Embryonic facial prominence (tissue), 1 donor: Measurements from ENCODE around the gene POLDIP2.
"Not testable (repeated sequence)": the region's sequence is repeated elsewhere in the genome, so short reads cannot be mapped to it uniquely, and the experiment has no call there.

Experiments
- DNase-seq: peaks from one replicate; pipeline ENCODE4 v3.0.0-alpha.2; 2016; ENCODE audit errors: extremely low spot score

POLDIP2 gene

DNA sequence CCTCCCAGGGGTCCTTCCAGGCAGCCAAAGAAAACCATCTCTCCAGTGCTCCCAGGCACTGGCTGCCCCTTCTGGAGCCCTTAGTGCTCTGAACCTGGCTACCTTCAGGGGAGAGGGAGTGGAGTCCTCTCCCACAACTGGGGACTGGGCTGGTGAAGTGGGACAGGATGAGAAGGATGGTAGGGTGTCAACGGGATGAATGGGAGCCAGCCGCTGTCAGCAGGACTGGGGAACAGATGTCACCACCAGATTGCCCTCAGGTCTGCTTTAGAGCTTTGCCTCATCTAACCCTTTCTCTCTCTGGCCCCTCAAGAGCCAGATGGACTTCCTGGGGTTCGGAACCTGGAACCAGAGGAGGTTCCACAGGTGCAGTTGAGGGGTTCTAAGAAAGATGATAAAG, 8.2 kb upstream of the POLDIP2 start:
- no peak for DNase-seq

DNA sequence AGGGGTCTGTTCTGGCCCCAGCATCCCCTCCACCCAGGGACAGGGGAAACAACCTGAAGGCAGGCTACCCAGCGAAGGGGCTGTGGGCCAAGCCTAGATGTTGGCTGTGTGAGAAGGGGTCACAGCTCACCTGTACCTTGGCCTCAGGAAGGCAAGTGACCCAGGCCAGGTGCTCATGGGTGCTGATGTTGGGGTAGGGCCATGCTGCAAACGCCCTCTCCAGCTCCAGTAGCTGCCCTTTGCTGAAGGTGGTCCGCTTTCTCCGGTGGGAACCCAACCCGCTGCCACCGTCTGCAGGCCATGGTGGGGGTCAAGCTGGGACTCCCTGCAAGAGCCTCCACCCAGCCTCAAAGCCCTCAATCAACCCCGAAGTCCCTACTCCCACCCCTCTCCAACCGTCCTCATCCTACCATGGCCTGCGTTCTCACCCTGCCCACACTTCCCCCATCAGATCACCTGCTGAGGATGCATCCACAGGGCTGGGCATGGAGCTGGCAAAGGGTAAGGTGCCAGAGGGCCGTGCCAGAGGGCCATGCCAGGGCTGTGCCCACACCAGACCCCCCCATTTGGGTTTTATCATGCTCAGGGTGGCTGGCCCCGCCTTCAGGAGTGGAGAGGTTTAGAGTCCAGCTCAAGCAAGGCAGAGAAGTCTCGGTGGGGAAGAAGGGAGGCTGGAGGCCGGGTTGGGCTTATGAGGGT, 7.5 kb upstream of the POLDIP2 start, which contains the start of gene SEBOX:
Gene SEBOX, minus strand, starts transcription at position 535 of the 699 bp plus-strand sequence. Its CDS starts 48 bp downstream, at position 487.
- no peak for DNase-seq

DNA sequence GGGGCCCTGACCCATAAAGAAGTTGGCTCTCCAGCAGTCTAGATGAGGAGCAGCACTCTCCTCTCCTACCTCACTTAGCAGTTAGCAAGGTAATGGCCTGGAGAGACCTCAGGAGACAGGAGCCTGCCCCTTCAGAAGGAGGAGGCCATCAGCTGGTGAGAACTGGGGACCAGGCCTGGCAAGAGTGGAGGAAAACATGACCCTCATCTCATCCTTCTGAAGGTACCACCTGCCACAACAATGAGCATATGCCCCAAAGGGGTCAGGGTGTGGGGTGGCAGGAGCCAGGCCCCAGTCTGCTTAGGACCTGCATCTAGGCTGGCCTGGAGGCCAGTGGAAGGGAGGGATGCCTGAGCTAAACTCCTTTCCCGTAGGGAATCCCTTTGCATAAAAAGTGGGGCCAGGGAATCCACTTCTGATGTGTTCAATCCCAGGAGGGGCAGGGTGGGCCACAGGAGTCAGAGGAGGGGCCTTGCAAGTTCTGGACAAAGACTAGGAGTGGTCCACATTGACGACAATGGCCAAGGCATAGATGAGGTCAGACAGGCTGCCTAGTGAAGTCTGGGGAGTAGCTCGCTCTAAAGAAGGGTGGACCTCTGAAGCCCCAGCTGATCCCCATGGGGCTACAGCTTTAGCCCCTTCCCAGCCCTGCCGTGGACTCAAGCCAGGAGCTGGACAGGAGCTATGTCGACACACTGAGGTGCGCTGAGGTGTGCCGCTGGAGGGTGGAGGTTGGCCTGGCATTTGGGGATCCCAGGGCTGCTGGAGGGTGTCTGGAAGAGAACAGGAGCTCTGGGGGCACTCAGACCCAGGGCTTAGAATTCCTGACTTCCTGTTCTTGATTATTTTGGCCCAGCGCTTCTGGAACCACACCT, 6.7 kb upstream of the POLDIP2 start:
- no peak for DNase-seq

DNA sequence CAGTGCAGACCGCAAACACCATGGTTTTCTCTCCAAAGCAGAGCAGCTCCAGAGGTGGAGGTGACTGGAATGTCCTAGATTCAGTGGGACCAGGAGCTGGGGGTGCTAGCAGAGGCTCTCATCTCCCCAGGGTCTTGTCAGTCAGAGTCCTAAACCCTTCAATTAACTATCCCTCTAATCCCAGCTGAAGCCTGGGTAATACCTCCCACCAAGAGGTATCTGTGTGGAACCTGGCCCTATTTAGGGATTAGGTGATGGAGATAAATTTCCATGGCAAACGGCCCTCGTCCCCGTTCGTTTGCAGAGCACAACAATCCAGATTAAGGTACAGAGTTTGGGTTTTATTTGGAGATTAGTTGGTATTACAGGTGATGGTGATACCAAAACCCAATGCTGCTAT, 5.9 kb upstream of the POLDIP2 start:
- DNase-seq, result no peak

DNA sequence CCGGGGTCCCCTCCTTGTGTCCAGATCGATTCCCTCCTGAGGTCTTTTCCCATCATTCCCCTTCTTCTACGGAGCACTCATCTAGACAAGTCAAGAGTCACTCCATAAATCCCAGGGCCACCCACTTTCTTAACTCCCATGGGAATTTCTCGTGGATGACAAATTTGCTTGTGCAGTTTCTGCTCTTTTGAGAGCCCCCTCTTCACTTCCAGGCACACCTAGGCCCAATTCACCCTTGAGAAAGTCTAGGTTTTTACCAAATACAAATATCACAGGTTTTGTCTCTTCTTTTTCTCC, 522 bp upstream of the POLDIP2 start:
- DNase-seq, result no peak

DNA sequence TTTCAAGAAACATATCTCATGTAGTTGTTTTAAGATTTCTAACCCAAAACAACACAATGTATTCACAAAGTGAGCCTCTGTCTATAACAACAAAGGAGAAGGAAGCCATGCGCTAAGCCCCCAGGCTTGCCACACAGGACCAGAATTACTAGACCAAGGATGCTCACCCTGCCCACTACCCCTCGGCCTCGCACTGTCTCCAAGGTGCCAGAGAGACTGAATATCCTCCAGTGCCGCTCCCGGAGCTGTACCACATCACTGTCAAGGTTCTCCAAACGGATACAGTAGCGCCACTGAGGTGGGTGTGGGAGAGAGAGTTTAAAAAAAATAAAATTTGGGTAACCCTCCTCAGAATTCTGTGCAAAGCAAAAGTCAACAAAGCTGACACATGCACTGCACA, 7.1 kb downstream of the POLDIP2 start:
- DNase-seq, result no peak

DNA sequence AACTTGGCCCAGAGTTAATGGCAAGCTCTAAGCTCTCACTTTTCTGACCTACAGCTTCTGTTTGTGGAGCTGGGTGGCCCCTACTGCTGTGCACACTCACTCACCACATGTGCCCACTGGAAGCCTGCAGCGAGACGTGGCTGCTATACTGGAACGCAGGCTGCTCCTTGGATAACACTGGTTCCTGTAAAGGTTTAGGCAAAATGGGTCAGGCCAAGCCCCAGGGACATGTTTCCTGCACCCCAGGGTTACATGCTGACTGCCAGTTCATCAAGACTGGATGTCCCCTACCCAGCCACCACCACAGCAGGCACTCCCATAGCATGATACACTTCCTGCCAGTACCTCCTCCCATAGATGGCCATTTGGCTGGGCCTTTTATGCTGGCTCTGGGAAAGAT, 8.3 kb downstream of the POLDIP2 start:
- no peak for DNase-seq

DNA sequence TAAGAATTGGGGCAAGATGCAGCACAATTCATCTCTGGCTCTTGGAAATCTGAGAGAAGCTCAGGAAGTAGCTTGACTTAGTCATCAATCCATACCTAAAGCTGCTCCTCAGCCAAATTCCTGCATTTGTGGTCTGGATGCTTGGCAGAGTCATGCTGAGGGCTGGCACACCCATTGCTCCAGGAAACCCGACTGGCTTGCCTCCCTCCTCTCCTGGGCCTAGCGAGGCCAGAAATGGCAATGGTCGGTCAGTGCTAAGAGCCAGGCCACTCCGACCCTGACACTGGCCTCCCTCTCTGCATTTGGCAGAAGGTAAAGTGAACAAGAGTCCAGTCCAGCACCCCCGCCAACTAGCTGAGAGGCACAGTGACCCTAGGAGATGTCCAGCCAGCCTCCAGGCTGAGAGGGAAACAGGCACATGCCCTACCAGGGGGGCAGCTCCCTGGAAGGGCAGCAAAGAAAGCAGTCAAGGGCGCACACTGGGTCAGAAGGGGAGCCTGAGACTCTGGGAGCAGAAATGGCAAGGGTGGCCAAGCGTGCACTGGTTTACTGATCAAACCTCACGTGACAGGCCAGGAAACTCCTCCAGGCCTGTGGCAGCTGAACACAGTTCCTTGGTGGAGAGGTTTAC, 10.0 kb downstream of the POLDIP2 start:
- no peak for DNase-seq

DNA sequence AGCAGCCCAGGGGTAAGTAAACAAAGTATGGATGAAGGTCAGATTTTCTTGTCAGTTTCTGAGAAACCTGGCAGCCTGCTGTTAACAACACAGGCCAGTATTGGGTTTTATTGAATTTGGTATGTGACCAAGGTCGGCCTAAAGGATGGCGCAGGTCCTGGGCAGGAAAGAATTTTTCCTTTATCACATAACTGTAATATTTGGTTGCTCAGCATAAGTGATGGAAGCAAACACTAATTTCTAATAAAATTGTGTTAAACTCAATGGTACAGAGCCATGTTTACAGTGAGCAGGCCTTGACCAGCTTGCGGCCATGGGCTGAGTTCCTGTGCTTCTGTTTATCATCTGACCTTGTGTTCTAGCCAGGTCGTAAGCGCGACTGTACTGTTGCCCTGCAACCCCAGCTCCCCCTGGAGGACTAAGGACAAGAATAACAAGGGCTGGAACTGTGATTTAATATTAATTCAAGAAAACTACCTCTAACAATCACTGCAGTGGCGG, 10.5 kb downstream of the POLDIP2 start:
- DNase-seq, result no peak

DNA sequence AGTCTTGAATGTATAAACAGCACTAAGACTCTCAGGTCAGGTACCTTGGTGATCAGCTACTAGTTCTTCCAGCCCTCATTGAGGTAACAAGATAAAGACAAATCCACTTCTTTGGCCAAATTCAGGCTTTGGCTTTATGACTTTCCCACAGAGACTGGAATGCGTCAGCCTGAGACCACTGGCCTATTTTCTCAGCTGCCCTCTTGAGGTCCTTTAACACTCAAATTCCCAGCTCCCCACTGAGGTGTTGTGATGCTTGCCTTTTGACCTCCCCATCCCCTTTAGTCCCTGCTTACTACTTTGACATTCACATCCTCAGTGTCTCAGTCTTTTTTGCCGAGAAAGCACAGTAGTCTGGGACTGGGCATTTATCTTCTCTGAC, 11.1 kb downstream of the POLDIP2 start:
- no peak for DNase-seq

DNA sequence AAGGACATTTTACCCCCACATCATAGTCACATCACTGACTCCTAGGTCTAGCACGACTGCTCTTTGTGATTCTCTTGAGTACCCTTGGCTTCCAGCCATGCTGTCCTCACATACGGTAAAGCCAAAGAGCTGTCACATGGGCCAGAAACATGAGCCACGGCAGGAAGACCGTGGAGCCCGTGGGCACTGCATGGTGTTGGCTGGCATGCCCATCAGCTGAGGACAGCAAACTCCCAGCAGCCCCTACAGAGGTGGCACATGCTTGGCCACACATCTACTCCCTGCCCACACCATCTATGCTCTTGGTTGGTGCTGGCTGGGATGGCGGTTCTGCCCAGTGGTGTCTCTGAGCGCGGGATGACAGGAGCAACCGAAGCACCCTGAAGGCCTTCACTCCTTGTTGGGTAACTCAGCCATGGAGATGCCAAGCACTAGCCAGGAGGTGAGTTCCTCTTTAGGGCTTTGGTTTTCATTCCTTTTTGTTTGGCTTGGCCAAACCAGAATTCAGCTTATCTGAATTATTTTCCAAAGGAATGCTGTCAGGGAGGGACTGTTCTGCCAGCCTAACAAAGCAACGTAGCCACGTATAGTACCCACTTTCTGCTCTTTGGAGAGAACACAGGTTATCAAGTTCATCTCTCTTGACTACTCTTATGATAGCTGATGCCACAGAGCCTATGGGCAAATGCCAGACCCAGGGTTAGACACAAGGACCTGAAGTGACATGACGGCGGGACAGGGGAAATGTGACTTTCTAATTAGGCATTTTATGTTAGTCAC, 11.7 kb downstream of the POLDIP2 start:
- DNase-seq, result no peak

DNA sequence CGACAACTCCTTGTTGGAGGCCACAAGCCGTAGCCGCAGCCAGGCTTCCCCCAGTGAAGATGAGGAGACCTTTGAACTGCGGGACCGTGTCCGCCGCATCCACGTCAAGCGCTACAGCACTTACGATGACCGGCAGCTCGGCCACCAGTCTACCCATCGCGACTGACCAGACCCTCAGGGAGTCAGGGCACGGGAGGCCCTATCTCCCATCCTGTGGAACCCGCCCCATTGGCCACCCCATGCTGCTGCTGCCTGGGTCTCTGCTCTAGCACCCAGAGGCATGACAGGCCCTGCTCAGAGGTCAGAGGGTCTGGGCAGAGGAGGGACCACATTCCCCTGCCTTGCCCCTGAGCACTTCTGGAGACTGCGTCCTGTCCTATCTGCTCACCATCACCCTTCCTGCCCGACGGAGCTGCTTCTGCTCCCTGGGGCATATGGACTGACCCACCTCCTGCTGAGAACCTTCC, 12.9 kb downstream of the POLDIP2 start:
- DNase-seq, result no peak

DNA sequence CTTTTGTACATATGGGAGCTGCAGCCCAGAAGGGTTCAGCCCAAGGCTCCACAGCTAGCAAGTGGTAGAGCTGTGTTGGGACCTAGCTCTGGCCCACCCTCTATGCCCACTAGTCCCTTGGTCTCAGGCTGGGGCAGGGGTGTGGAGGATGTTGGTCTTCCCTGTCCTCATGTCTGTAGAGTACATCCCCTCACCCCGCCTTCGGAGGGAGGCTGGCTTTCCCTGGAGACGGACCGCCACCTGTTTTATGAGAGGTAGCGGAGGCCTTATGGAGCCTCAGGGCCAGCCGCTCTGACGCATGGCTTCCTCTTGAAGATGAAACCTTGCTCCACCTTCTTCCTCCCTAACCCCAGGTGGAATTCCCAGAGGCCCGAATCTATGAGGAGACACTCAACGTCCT, 13.3 kb downstream of the POLDIP2 start:
- DNase-seq, result no peak

DNA sequence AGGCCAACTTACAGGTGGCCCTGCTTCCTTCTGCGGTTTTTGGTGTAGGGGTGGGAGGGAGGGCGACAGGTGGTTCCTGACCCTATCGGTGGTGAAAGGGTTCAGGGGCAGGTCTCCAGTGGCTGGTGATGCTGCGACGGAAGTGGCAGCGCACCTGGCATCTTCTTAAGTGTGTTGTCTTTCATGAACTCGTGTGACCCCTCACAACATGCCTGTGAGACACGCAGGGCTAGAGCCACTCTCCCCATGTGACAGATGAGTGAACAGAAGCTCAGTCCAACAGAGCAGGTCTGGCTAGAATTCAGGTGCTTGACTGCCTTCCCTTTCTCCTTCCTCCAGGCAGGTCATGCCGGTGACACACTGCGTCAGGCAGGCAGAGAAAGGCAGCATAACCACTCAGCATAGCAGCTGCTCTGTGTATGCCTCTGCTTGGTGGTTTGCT, 13.8 kb downstream of the POLDIP2 start:
- no peak for DNase-seq

DNA sequence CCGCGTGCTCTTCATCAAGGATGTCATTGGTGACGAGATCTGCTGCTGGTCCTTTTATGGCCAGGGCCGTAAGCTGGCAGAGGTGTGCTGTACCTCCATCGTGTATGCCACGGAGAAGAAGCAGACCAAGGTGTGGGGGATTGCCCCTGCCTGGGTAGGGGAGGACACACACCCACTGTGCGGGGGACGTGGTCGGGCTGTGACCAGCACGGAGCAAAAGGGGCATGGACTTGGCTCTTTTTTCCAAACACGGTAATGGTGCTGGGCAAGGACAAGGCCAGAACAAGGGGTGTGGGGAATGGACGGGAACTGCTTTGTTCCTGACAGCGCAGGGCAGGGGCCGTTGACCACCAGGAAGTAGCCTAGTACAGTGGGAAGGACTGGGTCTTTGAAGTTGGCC, 15.0 kb downstream of the POLDIP2 start:
- DNase-seq, result no peak

DNA sequence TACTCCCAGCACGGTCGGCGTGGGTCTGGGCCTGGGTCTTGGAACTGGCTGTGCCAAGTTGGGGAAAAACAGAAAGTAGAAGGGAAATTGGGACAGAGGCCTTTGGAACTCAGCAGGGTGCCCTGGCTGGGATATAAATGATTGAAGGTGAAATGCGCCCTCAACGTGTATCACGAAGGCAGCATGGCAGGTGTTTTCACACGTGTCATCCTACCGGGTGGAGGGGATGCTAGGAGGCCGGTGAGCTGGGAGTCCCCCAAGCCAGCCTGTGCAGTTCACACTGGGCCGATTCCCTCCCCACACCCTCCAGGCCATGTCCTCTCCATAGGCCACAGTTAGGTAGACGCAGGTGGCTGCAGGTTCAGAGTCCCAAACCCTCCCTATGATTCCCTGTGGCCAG, 15.8 kb downstream of the POLDIP2 start:
- no peak for DNase-seq

DNA sequence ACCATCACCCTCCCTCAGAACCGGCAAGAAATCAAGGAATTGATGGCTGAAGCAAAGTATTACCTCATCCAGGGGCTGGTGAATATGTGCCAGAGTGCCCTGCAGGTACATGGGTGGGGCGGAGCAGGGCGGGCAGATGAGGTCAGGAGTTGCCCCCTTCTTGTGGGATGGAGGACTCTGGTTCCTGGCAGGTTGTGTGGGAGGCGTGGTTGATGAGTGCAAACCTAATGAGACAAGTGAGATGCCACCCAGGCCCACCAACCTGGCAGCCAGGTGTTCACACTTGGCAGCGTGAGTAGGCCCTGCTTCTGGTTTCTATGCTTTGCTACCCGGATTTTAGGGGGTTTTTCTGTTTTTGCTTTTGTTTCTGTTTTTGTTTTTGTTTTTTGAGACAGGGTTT, 17.0 kb downstream of the POLDIP2 start:
- DNase-seq, result no peak

DNA sequence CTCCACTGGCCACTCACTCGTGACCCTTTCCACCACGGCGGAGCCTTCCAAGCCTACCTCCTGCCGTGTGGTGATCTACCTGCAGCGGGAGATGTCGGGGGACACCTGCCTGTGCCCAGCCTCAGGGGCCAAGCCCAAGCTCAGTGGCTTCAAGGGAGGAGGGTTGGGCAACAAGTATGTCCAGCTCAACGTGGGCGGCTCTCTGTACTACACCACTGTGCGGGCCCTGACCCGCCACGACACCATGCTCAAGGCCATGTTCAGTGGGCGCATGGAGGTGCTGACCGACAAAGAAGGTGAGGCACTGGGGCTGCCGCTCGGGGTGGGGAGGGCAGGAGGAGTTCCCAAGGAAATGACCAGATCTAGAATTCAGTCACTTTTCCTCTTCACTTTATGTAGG, 17.9 kb downstream of the POLDIP2 start:
- no peak for DNase-seq

DNA sequence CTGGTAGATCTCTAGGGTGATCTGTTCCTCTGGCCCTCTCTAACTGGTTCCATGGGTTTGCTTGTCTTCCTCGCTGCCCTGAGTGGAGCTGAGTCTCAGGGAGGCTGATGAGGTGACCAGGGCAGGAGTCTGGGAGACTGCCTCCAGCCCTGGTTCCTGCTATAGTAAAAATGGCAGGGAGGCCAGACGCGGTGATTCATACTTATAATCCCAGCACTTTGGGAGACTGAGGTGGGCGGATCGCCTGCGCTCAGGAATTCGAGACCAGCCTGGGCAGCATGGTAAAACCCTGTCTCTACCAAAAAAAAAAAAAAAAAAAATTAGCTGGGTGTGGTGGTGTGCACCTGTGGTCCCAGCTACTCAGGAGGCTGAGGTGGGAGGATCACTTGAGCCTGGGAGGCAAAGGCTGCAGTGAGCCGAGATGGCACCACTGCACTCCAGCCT, 18.5 kb downstream of the POLDIP2 start:
- not testable (repeated sequence) for DNase-seq

DNA sequence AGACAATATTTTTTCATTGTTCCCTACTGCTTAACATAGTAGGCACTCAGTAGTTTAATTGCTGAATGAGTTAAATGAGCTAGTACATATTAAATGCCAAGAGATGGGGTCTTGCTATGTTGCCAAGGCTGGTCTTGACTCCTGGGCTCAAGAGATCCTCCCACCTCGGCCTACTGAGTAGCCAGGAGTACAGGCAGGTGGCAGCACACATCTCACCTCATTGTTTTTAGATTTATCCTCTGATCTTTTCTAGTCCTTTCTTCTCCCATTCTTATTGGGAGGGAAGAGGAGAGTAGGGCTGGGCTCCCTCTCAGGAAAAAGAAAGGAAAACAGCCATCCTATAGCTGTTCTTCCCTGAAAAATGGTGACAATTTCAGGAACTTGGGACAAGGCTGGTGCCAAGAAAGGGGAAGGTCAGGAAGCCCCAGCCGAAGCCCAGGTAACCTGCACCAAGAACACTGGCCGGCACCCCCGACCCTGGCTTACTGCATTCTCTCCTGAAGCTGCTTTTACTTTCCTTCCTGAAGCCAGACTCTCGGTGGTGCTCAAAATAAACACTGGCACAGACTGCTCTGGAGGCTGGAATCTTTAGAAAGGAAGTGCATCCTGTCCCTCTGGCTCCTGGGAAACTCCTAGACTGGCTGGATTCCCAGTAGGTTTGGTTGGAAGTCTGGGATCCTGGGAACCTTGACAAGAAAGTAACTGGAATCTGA, 19.1 kb downstream of the POLDIP2 start:
- no peak for DNase-seq
